Naive B cell (primary cell): ENCODE results near the gene ELMO1. TPM values are rescaled to one million over a fixed set of nuclear protein-coding genes. Genes with fewer than 3 reads are reported as not detected.

ENCODE experiments used
- ATAC-seq, 2 donors: fragments of 150-1000 bp; cut with Tn5 transposase; 2 replicates each; pipeline ENCODE4 v1.10.0; 2021; ENCODE audit warnings: low read depth in 2 of 2, mild to moderate bottlenecking in 2 of 2, moderate library complexity in 2 of 2
- DNase-seq: peaks from one replicate; pipeline ENCODE4 v3.0.0; 2022
- H3K27ac Mint-ChIP-seq, 6 donors: one replicate each; pipeline ENCODE4 v1.8.0; 2020 to 2022; ENCODE audit warnings: mild to moderate bottlenecking in 6 of 6, mixed read lengths in 6 of 6, moderate library complexity in 5 of 6, inconsistent platforms in 2 of 6
- H3K27me3 Mint-ChIP-seq, 3 donors: one replicate each; pipeline ENCODE4 v1.8.0; 2021 to 2022; ENCODE audit warnings: mixed read lengths in 3 of 3, mild to moderate bottlenecking in 1 of 3
- H3K36me3 Mint-ChIP-seq, 2 donors: one replicate each; pipeline ENCODE4 v1.8.0; 2020 to 2022; ENCODE audit warnings: mixed read lengths in 2 of 2, inconsistent platforms in 1 of 2, mild to moderate bottlenecking in 1 of 2
- H3K4me1 Mint-ChIP-seq, 3 donors: one replicate each; pipeline ENCODE4 v1.8.0; 2020 to 2022; ENCODE audit warnings: mixed read lengths in 3 of 3, inconsistent platforms in 1 of 3, mild to moderate bottlenecking in 1 of 3, moderate library complexity in 1 of 3
- H3K4me3 Mint-ChIP-seq, 8 donors: one replicate each; pipeline ENCODE4 v1.8.0; 2020 to 2022; ENCODE audit warnings: mild to moderate bottlenecking in 8 of 8, mixed read lengths in 8 of 8, moderate library complexity in 8 of 8, inconsistent platforms in 2 of 8
- H3K9me3 Mint-ChIP-seq, 7 donors: one replicate each; pipeline ENCODE4 v1.8.0; 2020 to 2022; ENCODE audit warnings: mixed read lengths in 7 of 7, mild to moderate bottlenecking in 5 of 7, inconsistent platforms in 2 of 7, moderate library complexity in 1 of 7
- polyA plus RNA-seq, 6 donors: library from polyadenylated mRNA; unstranded; fragments of 300-500 nt; fragmentation: Illumina TruSeq; gene quantifications; one replicate each; pipeline ENCODE4 v1.2.3, GENCODE V29; 2021; ENCODE audit warnings: low read depth in 6 of 6

The ELMO1 gene
- polyA plus RNA-seq, 6 donors from 2014 or later, result 42.8 to 69.9 (median 59.5) TPM

DNA sequence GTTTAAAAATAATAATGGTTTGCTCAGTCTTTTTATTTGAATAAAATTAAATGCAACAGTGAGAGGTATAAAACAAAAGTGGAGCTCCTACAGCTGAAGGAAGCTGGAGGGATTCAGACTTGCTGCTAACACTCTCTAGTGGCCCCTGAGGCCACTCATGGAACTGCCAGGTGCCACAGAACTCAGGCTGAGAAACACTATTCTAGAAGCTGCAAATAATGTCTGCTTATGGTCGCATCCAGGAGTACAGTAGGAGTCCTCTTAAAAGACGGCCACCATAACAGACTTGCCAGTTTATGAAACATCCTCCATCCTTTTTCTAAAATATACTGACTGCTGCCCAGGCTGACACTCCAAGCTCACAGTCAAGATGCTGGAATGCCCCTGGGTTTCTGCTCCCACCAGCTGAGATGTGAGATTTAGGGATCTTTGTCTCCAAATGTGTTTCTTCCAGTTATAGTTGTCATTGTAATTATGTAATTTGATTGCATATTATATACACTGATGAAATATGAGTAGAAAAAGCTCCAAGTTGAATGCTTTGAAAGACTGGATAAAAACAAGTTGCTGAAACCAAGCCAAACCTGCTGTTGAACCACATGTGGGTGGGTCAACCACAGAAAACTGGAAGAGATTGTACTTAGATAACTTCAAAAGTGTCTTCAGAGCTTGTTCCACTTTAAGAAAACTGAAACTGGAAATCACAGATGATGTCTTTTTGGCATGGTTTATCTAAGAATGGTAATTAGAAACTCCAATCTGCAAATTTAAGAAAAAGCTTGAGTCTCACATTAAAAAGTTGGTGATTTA, 510.7 kb downstream of the ELMO1 start:
- Mint-ChIP-seq H3K36me3 (peaks cover 52 to 60% of the 10 kb centered on the region in 2 donors), H3K27me3 (no peaks in the 10 kb centered on the region), H3K27ac (no peak overlapping the region), H3K4me1 (peaks cover 18 to 22% (median 21%) of the 10 kb centered on the region in 3 donors), H3K4me3 (no peak overlapping the region), H3K9me3 (peaks cover 6 to 56% (median 51%) of the 10 kb centered on the region in 7 donors)
- no peak for DNase-seq
- no peak for ATAC-seq

DNA sequence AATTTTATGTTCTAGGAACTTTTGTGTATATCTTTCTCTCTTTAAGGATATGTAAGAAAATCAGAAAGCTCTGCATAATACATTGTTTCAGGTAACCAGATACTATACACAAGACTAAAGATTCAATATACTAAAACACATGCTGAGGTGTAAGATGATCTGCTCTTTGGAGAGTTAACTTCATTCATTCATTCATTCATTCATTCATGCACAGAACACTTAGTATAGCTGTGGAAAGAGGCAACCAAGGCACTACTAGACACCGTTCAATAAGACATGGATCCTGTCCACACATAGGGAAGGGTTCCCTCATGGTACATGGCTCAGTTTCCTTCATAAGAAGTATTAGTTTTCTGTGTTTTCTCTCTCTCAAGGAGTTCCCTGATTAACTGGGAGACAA, 516.8 kb downstream of the ELMO1 start:
- H3K36me3 Mint-ChIP-seq, result peaks cover 38 to 40% of the 10 kb centered on the region in 2 donors

DNA sequence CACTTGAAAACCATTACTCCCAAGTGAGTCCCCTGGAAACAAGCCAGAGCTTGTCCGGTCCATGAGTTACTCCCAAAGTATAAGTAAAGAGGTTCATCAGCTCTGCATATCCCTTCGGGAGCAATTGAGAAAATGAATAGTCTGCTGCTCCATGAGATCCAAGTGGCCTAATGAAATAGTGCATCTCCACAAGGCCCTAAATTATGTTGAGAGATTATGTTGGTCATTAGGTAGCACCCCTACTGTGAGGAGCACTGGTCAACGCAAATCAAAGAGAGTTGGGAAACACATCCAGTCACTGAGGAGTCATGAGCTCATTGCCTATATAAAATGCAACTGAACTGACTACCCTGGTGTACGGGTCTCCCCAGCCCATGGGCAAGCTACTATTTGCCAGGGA, 518.9 kb downstream of the ELMO1 start:
- no peaks in the 10 kb centered on the region for H3K27me3 Mint-ChIP-seq
- H3K27ac Mint-ChIP-seq, result no peak overlapping the region
- H3K9me3 Mint-ChIP-seq, result peaks cover 0 to 2% (median 0%) of the 10 kb centered on the region in 7 donors
- peaks cover 22 to 23% of the 10 kb centered on the region in 2 donors for H3K36me3 Mint-ChIP-seq
- no peak for ATAC-seq
- H3K4me3 Mint-ChIP-seq, result no peak overlapping the region
- DNase-seq, result no peak
- H3K4me1 Mint-ChIP-seq, result peaks cover 6 to 12% (median 9%) of the 10 kb centered on the region in 3 donors

More for the DNA sequence above, 516.8 kb downstream of the ELMO1 start:
- H3K9me3 Mint-ChIP-seq, result peaks cover 0 to 18% (median 13%) of the 10 kb centered on the region in 7 donors
- ATAC-seq (no peak), DNase-seq (no peak)
- no peaks in the 10 kb centered on the region for H3K27me3 Mint-ChIP-seq
- H3K4me3 Mint-ChIP-seq, result no peak overlapping the region
- peaks cover 0 to 12% (median 12%) of the 10 kb centered on the region in 3 donors for H3K4me1 Mint-ChIP-seq
- H3K27ac Mint-ChIP-seq, result no peak overlapping the region

DNA sequence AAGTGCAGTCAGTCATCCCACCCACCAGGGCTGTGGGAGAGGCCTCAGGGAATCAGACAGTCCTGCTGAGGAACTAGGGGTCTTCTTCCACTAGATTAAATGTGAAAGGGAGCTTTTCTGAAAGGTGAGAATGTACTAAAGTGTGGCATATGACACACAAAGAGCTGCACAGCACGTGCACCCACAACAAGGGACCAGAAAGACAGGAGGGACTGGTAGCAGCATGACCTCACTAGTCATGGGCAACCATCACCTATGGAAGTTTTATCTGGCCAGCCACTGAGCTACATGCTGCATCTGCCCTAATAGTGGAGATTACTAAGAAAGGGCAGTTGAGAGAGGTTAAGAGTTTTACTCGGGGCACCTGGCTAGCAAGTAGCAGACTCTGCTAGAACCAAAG, 519.9 kb downstream of the ELMO1 start:
- Mint-ChIP-seq H3K9me3 (peaks cover 0 to 2% (median 0%) of the 10 kb centered on the region in 7 donors), H3K4me3 (no peak overlapping the region), H3K27me3 (no peaks in the 10 kb centered on the region), H3K36me3 (peaks cover 25 to 26% of the 10 kb centered on the region in 2 donors), H3K27ac (no peak overlapping the region), H3K4me1 (peaks cover 9 to 12% (median 10%) of the 10 kb centered on the region in 3 donors)
- DNase-seq (no peak), ATAC-seq (no peak)

DNA sequence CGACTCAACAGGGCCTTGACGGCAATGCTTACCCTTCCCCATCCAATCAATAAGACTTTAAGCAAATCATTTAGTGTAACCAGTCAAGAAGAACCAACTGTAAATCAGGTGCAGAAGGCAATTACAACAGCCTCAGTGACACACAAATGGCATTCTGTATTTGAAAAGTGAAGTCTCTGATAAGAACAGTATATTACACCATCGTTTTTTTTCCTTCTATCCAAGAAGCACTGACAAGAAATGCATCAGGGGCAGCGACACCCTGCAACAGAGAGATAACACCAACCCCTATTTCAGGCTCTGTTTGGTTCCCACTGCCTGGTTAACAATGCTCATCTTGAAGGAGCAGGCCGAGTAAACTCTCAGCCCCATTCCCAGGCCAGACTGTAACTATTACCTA, 520.4 kb downstream of the ELMO1 start:
- ATAC-seq (no peak), DNase-seq (no peak)
- Mint-ChIP-seq H3K4me3 (no peak overlapping the region), H3K4me1 (peaks cover 7 to 12% (median 10%) of the 10 kb centered on the region in 3 donors), H3K9me3 (peaks cover 0 to 2% (median 0%) of the 10 kb centered on the region in 7 donors), H3K27ac (peak overlapping the region in 2 of 6 donors; percentile 33 to 78), H3K27me3 (no peaks in the 10 kb centered on the region), H3K36me3 (peaks cover 21 to 22% of the 10 kb centered on the region in 2 donors)

DNA sequence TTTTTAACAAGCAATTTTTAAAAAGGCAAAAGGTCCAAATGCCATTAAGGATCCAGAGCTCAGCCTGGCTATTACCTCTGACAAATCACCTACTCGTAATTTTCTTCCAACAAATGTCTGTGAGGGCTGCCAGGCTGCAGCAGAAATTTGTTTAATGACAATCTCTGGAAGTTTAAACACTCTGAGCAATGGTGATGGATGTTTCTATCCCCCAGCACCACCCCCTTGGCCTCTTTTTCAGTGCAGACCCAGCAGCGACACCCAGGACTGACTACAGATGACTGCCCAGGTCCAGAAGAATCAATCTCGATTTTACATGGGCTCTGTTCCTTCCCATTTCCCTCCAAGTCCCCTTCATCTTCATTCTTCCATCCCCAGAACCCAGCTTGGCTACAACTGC, 523.0 kb downstream of the ELMO1 start:
- Mint-ChIP-seq H3K9me3 (peaks cover 0 to 5% (median 2%) of the 10 kb centered on the region in 7 donors), H3K27ac (peak overlapping the region in 1 of 6 donors; percentile 10), H3K27me3 (no peaks in the 10 kb centered on the region), H3K36me3 (peaks cover 21 to 25% of the 10 kb centered on the region in 2 donors), H3K4me1 (peaks cover 7 to 12% (median 10%) of the 10 kb centered on the region in 3 donors), H3K4me3 (no peak overlapping the region)
- ATAC-seq, result no peak
- no peak for DNase-seq

DNA sequence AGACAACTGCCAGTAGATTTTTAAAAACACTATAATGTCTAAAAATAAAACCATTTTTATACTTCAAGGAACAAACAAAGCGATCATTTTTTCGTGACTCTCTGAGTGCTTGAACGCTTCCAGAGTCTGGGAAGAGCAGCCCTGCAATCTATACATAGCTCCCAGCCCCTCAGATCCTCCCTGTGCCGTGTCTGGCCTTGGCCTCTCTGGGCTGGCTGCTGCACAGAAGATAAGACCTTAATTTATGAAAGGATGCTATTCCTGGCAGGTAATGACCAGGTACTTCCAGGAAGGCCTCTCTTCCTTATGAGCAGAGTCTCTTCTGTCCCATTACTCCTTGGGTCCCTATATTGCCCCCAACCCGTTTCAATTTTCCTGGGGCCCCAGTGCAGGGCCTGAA, 523.5 kb downstream of the ELMO1 start:
- DNase-seq (no peak), ATAC-seq (no peak)
- peaks cover 0 to 5% (median 2%) of the 10 kb centered on the region in 7 donors for H3K9me3 Mint-ChIP-seq
- no peak overlapping the region for H3K4me3 Mint-ChIP-seq
- H3K27me3 Mint-ChIP-seq, result no peaks in the 10 kb centered on the region
- peaks cover 21 to 25% of the 10 kb centered on the region in 2 donors for H3K36me3 Mint-ChIP-seq
- H3K27ac Mint-ChIP-seq, result peak overlapping the region in 1 of 6 donors; percentile 19
- H3K4me1 Mint-ChIP-seq, result peaks cover 10 to 12% (median 10%) of the 10 kb centered on the region in 3 donors

DNA sequence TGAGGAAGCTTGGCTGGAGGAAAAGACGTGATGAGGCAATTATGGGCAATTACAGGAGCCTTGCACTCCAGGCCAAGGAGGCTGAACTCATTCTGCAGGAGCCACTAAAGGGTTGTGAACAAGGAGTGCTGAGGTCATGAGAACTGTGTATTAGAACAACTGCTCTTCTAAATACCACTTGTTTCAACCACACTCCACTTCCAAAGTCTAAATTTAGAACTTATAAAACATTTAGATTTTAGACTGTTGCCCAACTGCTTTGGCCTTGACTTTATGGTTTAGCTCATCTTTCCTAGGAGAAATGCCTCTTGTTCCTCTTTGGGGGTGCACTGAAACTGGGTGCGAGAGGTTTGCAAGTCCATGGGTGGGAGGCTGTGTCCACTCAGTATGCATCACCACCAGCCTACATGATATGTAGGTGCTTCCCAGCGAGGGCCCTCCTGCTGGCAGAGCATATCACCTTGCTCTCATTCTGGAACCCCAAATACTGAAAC, 524.7 kb downstream of the ELMO1 start:
- peaks cover 0 to 5% (median 2%) of the 10 kb centered on the region in 7 donors for H3K9me3 Mint-ChIP-seq

DNA sequence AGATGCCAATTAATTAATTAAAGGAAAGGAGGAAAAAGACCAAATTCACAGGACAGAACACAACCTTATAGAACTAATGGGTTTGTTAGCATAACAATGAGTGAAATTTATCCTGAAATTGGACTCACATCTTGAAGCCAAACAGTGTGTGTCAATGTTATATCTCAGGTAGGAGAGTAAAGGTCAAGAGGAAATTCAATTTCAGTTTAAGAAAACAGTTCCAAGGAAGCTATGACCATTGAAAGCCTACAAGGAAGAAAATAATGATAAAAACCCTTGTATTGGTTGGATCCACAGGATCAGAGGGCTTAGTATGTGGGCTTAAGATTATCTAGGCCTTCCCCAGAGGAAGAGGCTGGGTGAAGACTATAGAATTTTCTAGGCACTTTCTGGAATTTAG, 525.5 kb downstream of the ELMO1 start:
- peaks cover 0 to 5% (median 2%) of the 10 kb centered on the region in 7 donors for H3K9me3 Mint-ChIP-seq
- H3K27ac Mint-ChIP-seq, result no peak overlapping the region
- no peaks in the 10 kb centered on the region for H3K27me3 Mint-ChIP-seq
- no peak overlapping the region for H3K4me3 Mint-ChIP-seq
- peaks cover 21 to 30% of the 10 kb centered on the region in 2 donors for H3K36me3 Mint-ChIP-seq
- DNase-seq (no peak), ATAC-seq (no peak)
- peaks cover 1 to 10% (median 5%) of the 10 kb centered on the region in 3 donors for H3K4me1 Mint-ChIP-seq

More for the DNA sequence above, 524.7 kb downstream of the ELMO1 start:
- DNase-seq (no peak), ATAC-seq (no peak)
- Mint-ChIP-seq H3K27ac (peak overlapping the region in 1 of 6 donors; percentile 86), H3K36me3 (peaks cover 21 to 30% of the 10 kb centered on the region in 2 donors), H3K4me1 (peaks cover 10% of the 10 kb centered on the region in 3 donors), H3K27me3 (no peaks in the 10 kb centered on the region), H3K4me3 (no peak overlapping the region)

DNA sequence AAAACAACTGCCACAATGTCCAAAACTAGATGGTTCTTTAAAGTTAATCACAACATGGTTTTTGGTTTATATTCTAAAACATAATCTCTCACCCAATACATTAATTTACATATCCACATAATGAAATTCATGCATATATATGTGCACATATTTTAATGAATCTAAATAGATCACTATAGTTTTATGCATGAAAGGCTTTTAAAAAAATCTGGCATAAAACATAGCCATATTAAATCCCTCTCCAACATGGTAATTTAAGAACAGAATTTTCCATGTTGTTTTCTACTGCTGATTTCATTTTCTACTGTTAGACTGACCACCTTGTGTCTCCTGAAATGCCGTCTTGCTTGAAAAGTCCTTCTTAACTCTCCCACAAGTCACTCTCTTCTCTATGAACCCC, 528.2 kb downstream of the ELMO1 start:
- Mint-ChIP-seq H3K27ac (peak overlapping the region in 1 of 6 donors; percentile 23), H3K4me1 (peaks cover 0 to 12% (median 4%) of the 10 kb centered on the region in 3 donors), H3K27me3 (no peaks in the 10 kb centered on the region), H3K4me3 (no peak overlapping the region), H3K9me3 (peaks cover 0 to 5% (median 2%) of the 10 kb centered on the region in 7 donors), H3K36me3 (peaks cover 21 to 33% of the 10 kb centered on the region in 2 donors)
- DNase-seq, result no peak
- ATAC-seq, result no peak

DNA sequence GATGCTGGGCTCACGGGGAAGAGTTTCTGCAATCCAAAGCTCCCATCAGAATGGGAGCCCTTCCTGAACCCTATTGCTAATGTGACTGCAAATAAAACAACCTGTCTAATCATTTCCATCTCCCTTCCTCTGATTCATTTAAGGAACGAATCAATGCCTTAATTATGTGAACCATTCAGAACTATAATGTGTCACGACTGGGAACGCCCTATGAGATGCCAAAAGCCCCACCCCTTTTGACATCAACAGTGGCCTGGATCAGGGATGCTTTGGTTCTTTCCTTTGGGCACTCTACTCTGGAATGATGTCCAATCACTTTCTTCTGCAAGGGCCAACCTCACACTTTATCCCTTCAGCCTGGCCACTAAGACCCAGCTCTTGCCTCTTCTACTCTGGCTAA, 528.9 kb downstream of the ELMO1 start:
- Mint-ChIP-seq H3K36me3 (peaks cover 20 to 33% of the 10 kb centered on the region in 2 donors), H3K27ac (peak overlapping the region in 1 of 6 donors; percentile 44), H3K27me3 (no peaks in the 10 kb centered on the region), H3K4me1 (peaks cover 0 to 6% (median 4%) of the 10 kb centered on the region in 3 donors), H3K9me3 (peaks cover 0 to 5% (median 2%) of the 10 kb centered on the region in 7 donors), H3K4me3 (no peak overlapping the region)
- DNase-seq (no peak), ATAC-seq (no peak)

DNA sequence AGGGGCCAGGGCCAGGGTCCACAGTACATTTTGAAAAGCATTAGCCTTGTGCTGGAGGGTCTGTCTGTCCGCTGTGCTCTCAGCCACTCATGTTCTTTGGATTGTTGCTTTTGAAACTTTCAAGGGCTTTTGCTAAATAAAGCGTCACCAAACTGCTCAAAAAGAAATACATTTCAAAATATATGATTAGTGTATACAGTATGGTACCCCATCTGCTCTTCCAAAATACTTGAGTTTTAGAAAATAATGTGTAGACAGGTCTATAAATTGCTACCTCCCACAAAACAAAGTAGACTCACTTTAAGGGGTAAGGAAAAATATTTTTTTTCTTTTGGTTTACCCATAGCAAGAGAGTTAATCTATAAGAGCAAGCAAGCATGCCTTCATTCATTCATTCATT, 530.1 kb downstream of the ELMO1 start:
- Mint-ChIP-seq H3K9me3 (peaks cover 0 to 5% (median 2%) of the 10 kb centered on the region in 7 donors), H3K27ac (no peak overlapping the region), H3K4me3 (no peak overlapping the region), H3K4me1 (peaks cover 0 to 4% (median 2%) of the 10 kb centered on the region in 3 donors), H3K36me3 (peaks cover 13 to 32% of the 10 kb centered on the region in 2 donors), H3K27me3 (no peaks in the 10 kb centered on the region)
- ATAC-seq (no peak), DNase-seq (no peak)

DNA sequence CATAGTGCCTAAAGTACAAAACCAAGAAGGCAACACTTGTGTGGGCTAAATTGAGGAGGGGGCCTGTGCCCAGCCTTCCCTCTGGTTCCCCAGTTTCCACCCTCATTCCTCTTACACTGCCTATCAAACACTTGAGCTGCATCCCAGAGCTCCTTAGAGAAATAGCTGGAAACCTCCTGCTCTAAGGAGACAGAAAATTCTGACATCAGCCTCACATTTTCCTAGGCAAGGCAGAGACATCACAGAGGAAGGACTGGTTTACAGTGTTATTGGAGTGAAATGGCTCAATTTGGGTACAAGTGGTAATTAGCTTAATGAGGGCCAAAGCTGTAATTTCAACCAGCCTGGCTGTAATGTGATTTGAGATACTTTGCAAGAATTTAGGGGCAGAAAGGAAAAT, 532.0 kb downstream of the ELMO1 start:
- DNase-seq (no peak), ATAC-seq (no peak)
- Mint-ChIP-seq H3K27me3 (no peaks in the 10 kb centered on the region), H3K36me3 (peaks cover 15 to 19% of the 10 kb centered on the region in 2 donors), H3K4me3 (no peak overlapping the region), H3K9me3 (peaks cover 0 to 3% (median 0%) of the 10 kb centered on the region in 7 donors), H3K4me1 (peaks cover 2 to 4% (median 3%) of the 10 kb centered on the region in 3 donors), H3K27ac (peak overlapping the region in 1 of 6 donors; percentile 55)
